ENCODE results near the gene SMARCD1.

DNA sequence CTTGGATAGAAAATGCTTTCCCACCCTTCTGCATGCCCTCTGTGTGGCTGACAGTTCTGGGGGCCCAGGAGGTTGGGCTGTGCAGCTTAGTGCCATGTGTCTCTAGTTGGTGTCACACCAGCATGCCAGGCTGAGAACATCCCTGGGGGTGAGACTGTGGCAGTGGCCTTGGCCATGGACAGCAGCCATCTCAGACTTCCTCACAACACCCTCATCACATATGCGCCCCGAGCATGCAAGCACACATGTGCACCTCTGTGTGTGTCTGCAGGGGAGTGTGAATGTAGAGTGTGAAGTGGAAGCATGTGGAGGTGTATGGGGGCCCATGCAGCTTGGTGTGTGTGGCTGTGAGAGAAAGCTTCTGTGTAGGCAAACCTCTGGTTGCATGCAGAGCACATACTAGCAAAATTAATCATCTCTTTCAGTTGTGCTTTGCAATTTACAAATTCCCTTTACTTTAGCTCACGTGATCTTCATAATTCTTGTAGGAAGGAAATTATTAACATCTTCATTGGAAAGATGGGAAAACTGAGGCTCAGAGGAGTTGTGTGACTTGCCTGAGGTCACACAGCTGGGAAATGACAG is 19.3 kb upstream of the SMARCD1 start:
- TF ChIP-seq, protein P1, sequence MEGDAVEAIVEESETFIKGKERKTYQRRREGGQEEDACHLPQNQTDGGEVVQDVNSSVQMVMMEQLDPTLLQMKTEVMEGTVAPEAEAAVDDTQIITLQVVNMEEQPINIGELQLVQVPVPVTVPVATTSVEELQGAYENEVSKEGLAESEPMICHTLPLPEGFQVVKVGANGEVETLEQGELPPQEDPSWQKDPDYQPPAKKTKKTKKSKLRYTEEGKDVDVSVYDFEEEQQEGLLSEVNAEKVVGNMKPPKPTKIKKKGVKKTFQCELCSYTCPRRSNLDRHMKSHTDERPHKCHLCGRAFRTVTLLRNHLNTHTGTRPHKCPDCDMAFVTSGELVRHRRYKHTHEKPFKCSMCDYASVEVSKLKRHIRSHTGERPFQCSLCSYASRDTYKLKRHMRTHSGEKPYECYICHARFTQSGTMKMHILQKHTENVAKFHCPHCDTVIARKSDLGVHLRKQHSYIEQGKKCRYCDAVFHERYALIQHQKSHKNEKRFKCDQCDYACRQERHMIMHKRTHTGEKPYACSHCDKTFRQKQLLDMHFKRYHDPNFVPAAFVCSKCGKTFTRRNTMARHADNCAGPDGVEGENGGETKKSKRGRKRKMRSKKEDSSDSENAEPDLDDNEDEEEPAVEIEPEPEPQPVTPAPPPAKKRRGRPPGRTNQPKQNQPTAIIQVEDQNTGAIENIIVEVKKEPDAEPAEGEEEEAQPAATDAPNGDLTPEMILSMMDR (IDR thresholded peaks at IDR 0.05; ENCODE audit: insufficient read depth, low read length, poor library complexity, severe bottlenecking): no peak
- no peak for TF ChIP-seq EZH2phosphoT487 (conservative IDR thresholded peaks at IDR 0.05; ENCODE audit: low read length)

Data from SU-DHL-6 (cell line).